HepG2 (cell line): Measurements from ENCODE around the gene LSM2. TPM values are rescaled to one million over a fixed set of nuclear protein-coding genes. Genes with fewer than 3 reads are reported as not detected.

Experiments used
- CEBPG ChIP-seq: IDR thresholded peaks from 2 replicates; pipeline ENCODE4 v1.6.1; 2016
- CENPBD1 ChIP-seq: sonication (generic); formaldehyde crosslinking; IDR thresholded peaks from 2 replicates; pipeline ENCODE4 v1.8.0; 2022; ENCODE audit warnings: missing genetic modification reagents, low read depth, mild to moderate bottlenecking, borderline replicate concordance
- CREB3 ChIP-seq: sonication (generic); formaldehyde crosslinking; IDR thresholded peaks from 2 replicates; pipeline ENCODE4 v1.5.0; 2020; ENCODE audit warnings: missing genetic modification reagents
- GMEB1 ChIP-seq: sonication (generic); formaldehyde crosslinking; IDR thresholded peaks from 2 replicates; pipeline ENCODE4 v1.5.1; 2020; ENCODE audit warnings: missing genetic modification reagents, mild to moderate bottlenecking, borderline replicate concordance
- GPN1 ChIP-seq: sonication (generic); formaldehyde crosslinking; IDR thresholded peaks from 2 replicates; pipeline ENCODE4 v1.5.1; 2020; ENCODE audit warnings: missing genetic modification reagents, borderline replicate concordance
- HES4 ChIP-seq: sonication (generic); formaldehyde crosslinking; IDR thresholded peaks from 2 replicates; pipeline ENCODE4 v1.9.0; 2021; ENCODE audit warnings: mild to moderate bottlenecking, missing genetic modification reagents, borderline replicate concordance
- HMGXB3 ChIP-seq: sonication (generic); formaldehyde crosslinking; IDR thresholded peaks from 2 replicates; pipeline ENCODE4 v1.4.0; 2020; ENCODE audit warnings: missing genetic modification reagents, borderline replicate concordance
- IRX3 ChIP-seq: sonication (generic); formaldehyde crosslinking; IDR thresholded peaks from 2 replicates; pipeline ENCODE4 v1.8.1; 2023; ENCODE audit warnings: mild to moderate bottlenecking, low read depth, missing genetic modification reagents, borderline replicate concordance
- KLF15 ChIP-seq: sonication (generic); formaldehyde crosslinking; IDR thresholded peaks from 2 replicates; pipeline ENCODE4 v1.8.1; 2023; ENCODE audit warnings: borderline replicate concordance, mild to moderate bottlenecking, inconsistent platforms, missing genetic modification reagents, mixed read lengths
- KMT2B ChIP-seq: IDR thresholded peaks from 2 replicates; pipeline ENCODE4 v1.6.1; 2016; ENCODE audit warnings: missing genetic modification reagents, missing compliant biosample characterization
- NFIC ChIP-seq: IDR thresholded peaks from 2 replicates; pipeline ENCODE4 v1.6.1; 2012; ENCODE audit warnings: mild to moderate bottlenecking, low read length, inconsistent platforms
- RELA ChIP-seq: sonication (generic); formaldehyde crosslinking; IDR thresholded peaks from 2 replicates; pipeline ENCODE4 v1.4.0; 2020; ENCODE audit warnings: missing genetic modification reagents
- ZEB1 ChIP-seq: IDR thresholded peaks from 2 replicates; pipeline ENCODE4 v1.6.1; 2012; ENCODE audit warnings: mild to moderate bottlenecking, low read depth, inconsistent platforms; ENCODE audit not compliant: insufficient replicate concordance
- ZNF263 ChIP-seq: sonication (generic); formaldehyde crosslinking; IDR thresholded peaks from 2 replicates; pipeline ENCODE4 v1.4.0; 2020; ENCODE audit warnings: missing genetic modification reagents
- ZNF296 ChIP-seq: sonication (generic); formaldehyde crosslinking; conservative IDR thresholded peaks from 2 replicates; pipeline ENCODE4 v1.5.0; 2020; ENCODE audit warnings: mild to moderate bottlenecking, missing genetic modification reagents
- ZNF33A ChIP-seq: sonication (generic); formaldehyde crosslinking; IDR thresholded peaks from 2 replicates; pipeline ENCODE4 v1.5.1; 2020; ENCODE audit warnings: missing genetic modification reagents, mild to moderate bottlenecking, moderate library complexity, borderline replicate concordance
- ZNF343 ChIP-seq: sonication (generic); formaldehyde crosslinking; IDR thresholded peaks from 2 replicates; pipeline ENCODE4 v1.4.0; 2020; ENCODE audit warnings: mild to moderate bottlenecking, missing genetic modification reagents
- ZNF362 ChIP-seq: sonication (generic); formaldehyde crosslinking; IDR thresholded peaks from 2 replicates; pipeline ENCODE4 v1.4.0; 2020; ENCODE audit warnings: missing genetic modification reagents, mild to moderate bottlenecking, borderline replicate concordance
- ZNF570 ChIP-seq: sonication (generic); formaldehyde crosslinking; IDR thresholded peaks from 2 replicates; pipeline ENCODE4 v1.4.0; 2020; ENCODE audit warnings: mild to moderate bottlenecking, missing genetic modification reagents, borderline replicate concordance
- ZNF777 ChIP-seq: sonication (generic); formaldehyde crosslinking; IDR thresholded peaks from 2 replicates; pipeline ENCODE4 v1.4.0; 2020; ENCODE audit warnings: missing genetic modification reagents
- polyA plus RNA-seq, 8 experiments: library from polyadenylated mRNA; depleted of rRNA in 3 of 8; stranded (reverse) in 7 of 8; unstranded in 1 of 8; fragments of >200 nt; fragmentation: Illumina TruSeq in 4 of 8; extraction: Trizol in 4 of 8; gene quantifications; 2 replicates each; pipeline versions ENCODE4 v1.2.1 to v1.2.3, GENCODE V29; 2011 to 2016; ENCODE audit warnings: low read depth in 4 of 8, missing spikeins in 1 of 8, mixed read lengths in 1 of 8; ENCODE audit not compliant: insufficient read depth in 1 of 8
- total RNA-seq, 5 experiments: library from RNA; depleted of rRNA; stranded (reverse); fragments of >200 nt; fragmentation: Illumina TruSeq; extraction: Trizol; gene quantifications; 2 replicates each; pipeline ENCODE4 v1.2.3, GENCODE V29; 2016; ENCODE audit warnings: low read depth in 1 of 5

Gene LSM2
- total and polyA plus RNA-seq, 2 of the 13 experiments (the other 11 are each of a cell fraction or from before 2014, with no cell fraction given): 69.4 to 90.5 TPM

GRCh38 chr6:31827286-31828079 lies 20.7 kb upstream of the LSM2 start, which contains the start of gene HSPA1B (continued):
- TF ChIP-seq GMEB1 (CRISPR knock-in tag) (peak; percentile 61), ZNF777 (no peak), ZNF33A (CRISPR knock-in tag) (no peak), ZNF570 (CRISPR knock-in tag) (no peak), GPN1 (CRISPR knock-in tag) (0 out of 2 replicates have a peak, but pooled peaks have one; percentile 38), KMT2B (CRISPR knock-in tag) (peak; percentile 42; the same call in 1 of the 2 replicates), KLF15 (CRISPR knock-in tag) (peak; percentile 56; the same call in 1 of the 2 replicates), ZNF343 (peak; percentile 78), RELA (CRISPR knock-in tag) (peak; percentile 31; the same call in 1 of the 2 replicates), ZNF362 (CRISPR knock-in tag) (0 out of 2 replicates have a peak, but pooled peaks have one; percentile 40), HMGXB3 (CRISPR knock-in tag) (0 out of 2 replicates have a peak, but pooled peaks have one; percentile 80), IRX3 (CRISPR knock-in tag) (no peak), CENPBD1 (CRISPR knock-in tag) (no peak), ZNF263 (CRISPR knock-in tag) (peak; percentile 67), CEBPG (CRISPR knock-in tag) (no peak; the same call in 1 of the 2 replicates), NFIC (no peak), CREB3 (CRISPR knock-in tag) (no peak), ZNF296 (CRISPR knock-in tag) (peak; percentile 92; the same call in 1 of the 2 replicates), ZEB1 (no peak), HES4 (CRISPR knock-in tag) (peak; percentile 84)
